ENCODE data around the gene ATAT1. TPM values are rescaled to one million over a fixed set of nuclear protein-coding genes. Genes with fewer than 3 reads are reported as not detected.
A peak's percentile ranks its signal among the peaks of the same experiment; 100 is the strongest.

ATAT1 gene
- total and polyA plus RNA-seq, 2 of the 13 experiments (the other 11 are each of a cell fraction or from before 2014, with no cell fraction given): 9.2 to 23.6 TPM

GRCh38 chr6:30646450-30647241, 20.0 kb downstream of the ATAT1 start, which contains the start of gene C6orf136 (continued):
- TF ChIP-seq, protein P1, sequence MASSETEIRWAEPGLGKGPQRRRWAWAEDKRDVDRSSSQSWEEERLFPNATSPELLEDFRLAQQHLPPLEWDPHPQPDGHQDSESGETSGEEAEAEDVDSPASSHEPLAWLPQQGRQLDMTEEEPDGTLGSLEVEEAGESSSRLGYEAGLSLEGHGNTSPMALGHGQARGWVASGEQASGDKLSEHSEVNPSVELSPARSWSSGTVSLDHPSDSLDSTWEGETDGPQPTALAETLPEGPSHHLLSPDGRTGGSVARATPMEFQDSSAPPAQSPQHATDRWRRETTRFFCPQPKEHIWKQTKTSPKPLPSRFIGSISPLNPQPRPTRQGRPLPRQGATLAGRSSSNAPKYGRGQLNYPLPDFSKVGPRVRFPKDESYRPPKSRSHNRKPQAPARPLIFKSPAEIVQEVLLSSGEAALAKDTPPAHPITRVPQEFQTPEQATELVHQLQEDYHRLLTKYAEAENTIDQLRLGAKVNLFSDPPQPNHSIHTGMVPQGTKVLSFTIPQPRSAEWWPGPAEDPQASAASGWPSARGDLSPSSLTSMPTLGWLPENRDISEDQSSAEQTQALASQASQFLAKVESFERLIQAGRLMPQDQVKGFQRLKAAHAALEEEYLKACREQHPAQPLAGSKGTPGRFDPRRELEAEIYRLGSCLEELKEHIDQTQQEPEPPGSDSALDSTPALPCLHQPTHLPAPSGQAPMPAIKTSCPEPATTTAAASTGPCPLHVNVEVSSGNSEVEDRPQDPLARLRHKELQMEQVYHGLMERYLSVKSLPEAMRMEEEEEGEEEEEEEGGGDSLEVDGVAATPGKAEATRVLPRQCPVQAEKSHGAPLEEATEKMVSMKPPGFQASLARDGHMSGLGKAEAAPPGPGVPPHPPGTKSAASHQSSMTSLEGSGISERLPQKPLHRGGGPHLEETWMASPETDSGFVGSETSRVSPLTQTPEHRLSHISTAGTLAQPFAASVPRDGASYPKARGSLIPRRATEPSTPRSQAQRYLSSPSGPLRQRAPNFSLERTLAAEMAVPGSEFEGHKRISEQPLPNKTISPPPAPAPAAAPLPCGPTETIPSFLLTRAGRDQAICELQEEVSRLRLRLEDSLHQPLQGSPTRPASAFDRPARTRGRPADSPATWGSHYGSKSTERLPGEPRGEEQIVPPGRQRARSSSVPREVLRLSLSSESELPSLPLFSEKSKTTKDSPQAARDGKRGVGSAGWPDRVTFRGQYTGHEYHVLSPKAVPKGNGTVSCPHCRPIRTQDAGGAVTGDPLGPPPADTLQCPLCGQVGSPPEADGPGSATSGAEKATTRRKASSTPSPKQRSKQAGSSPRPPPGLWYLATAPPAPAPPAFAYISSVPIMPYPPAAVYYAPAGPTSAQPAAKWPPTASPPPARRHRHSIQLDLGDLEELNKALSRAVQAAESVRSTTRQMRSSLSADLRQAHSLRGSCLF (CRISPR knock-in tag; IDR thresholded peaks at IDR 0.05; ENCODE audit: borderline replicate concordance): no peak
- TF ChIP-seq ZNF282 (IDR thresholded peaks at IDR 0.05; ENCODE audit: partially characterized antibody) (no peak), DZIP1 (CRISPR knock-in tag; IDR thresholded peaks at IDR 0.05) (no peak), JUNB (CRISPR knock-in tag; IDR thresholded peaks at IDR 0.05; ENCODE audit: borderline replicate concordance) (no peak), HNRNPK (IDR thresholded peaks at IDR 0.05; ENCODE audit: low read depth, low read length, poor library complexity, severe bottlenecking) (peak; percentile 97), ZNF264 (CRISPR knock-in tag; IDR thresholded peaks at IDR 0.05) (no peak), KIAA2018 (CRISPR knock-in tag; IDR thresholded peaks at IDR 0.05; ENCODE audit: borderline replicate concordance) (0 out of 2 replicates have a peak, but pooled peaks have one; percentile 80), CCAR2 (optimal IDR thresholded peaks at IDR 0.05; ENCODE audit: low read depth, low read length) (peak; percentile 12), CENPX (CRISPR knock-in tag; IDR thresholded peaks at IDR 0.05) (no peak), ZNF207 (IDR thresholded peaks at IDR 0.05; ENCODE audit: borderline replicate concordance) (no peak), ZNF780A (CRISPR knock-in tag; IDR thresholded peaks at IDR 0.05) (no peak), SRSF9 (IDR thresholded peaks at IDR 0.05; ENCODE audit: borderline replicate concordance, insufficient read depth, low read depth, low read length, poor library complexity, severe bottlenecking) (no peak)
